ENCODE measurements around the gene MSH3.

Gene MSH3

GRCh38 chr5:80799041-80799440 is 144.6 kb downstream of the MSH3 start:
- DNase-seq: no peak
- H3K36me3 Mint-ChIP-seq (ENCODE audit: low read depth): peaks cover 46% of the 10 kb centered on the region
- TF ChIP-seq CTCF (IDR thresholded peaks at IDR 0.05): no peak
- no peaks in the 10 kb centered on the region for H3K27me3 Mint-ChIP-seq (ENCODE audit: low read depth, poor library complexity)
- H3K4me1 Mint-ChIP-seq: no peaks in the 10 kb centered on the region
- peaks cover 16% of the 10 kb centered on the region for H3K9me3 Mint-ChIP-seq
- H3K4me3 Mint-ChIP-seq: no peak overlapping the region
- H3K27ac Mint-ChIP-seq: no peak overlapping the region

- Mint-ChIP-seq H3K27me3 (ENCODE audit: low read depth, poor library complexity) (no peaks in the 10 kb centered on the region), H3K4me3 (no peak overlapping the region), H3K36me3 (ENCODE audit: low read depth) (peaks cover 51% of the 10 kb centered on the region), H3K9me3 (peaks cover 18% of the 10 kb centered on the region), H3K4me1 (no peaks in the 10 kb centered on the region), H3K27ac (no peak overlapping the region)
- DNase-seq: no peak
- no peak for TF ChIP-seq CTCF (IDR thresholded peaks at IDR 0.05)
Measured at GRCh38 chr5:80799573-80799972, 145.1 kb downstream of the MSH3 start.

GRCh38 chr5:80804332-80804731 is 149.9 kb downstream of the MSH3 start:
- no peak for TF ChIP-seq CTCF (IDR thresholded peaks at IDR 0.05)
- Mint-ChIP-seq H3K4me1 (no peaks in the 10 kb centered on the region), H3K4me3 (no peak overlapping the region), H3K36me3 (ENCODE audit: low read depth) (peaks cover 52% of the 10 kb centered on the region), H3K27ac (no peak overlapping the region), H3K9me3 (peaks cover 18% of the 10 kb centered on the region), H3K27me3 (ENCODE audit: low read depth, poor library complexity) (no peaks in the 10 kb centered on the region)
- no peak for DNase-seq

- Mint-ChIP-seq H3K27ac (no peak overlapping the region), H3K4me1 (no peaks in the 10 kb centered on the region), H3K4me3 (no peak overlapping the region), H3K27me3 (ENCODE audit: low read depth, poor library complexity) (no peaks in the 10 kb centered on the region), H3K36me3 (ENCODE audit: low read depth) (peaks cover 52% of the 10 kb centered on the region), H3K9me3 (peaks cover 18% of the 10 kb centered on the region)
- DNase-seq: no peak
- no peak for TF ChIP-seq CTCF (IDR thresholded peaks at IDR 0.05)
Measured at GRCh38 chr5:80805038-80805437, 150.6 kb downstream of the MSH3 start.

GRCh38 chr5:80806929-80807328 is 152.5 kb downstream of the MSH3 start:
- Mint-ChIP-seq H3K36me3 (ENCODE audit: low read depth) (peaks cover 36% of the 10 kb centered on the region), H3K4me3 (no peak overlapping the region), H3K4me1 (no peaks in the 10 kb centered on the region), H3K9me3 (peaks cover 18% of the 10 kb centered on the region), H3K27ac (no peak overlapping the region), H3K27me3 (ENCODE audit: low read depth, poor library complexity) (no peaks in the 10 kb centered on the region)
- TF ChIP-seq CTCF (IDR thresholded peaks at IDR 0.05): no peak
- DNase-seq: no peak

- no peak for TF ChIP-seq CTCF (IDR thresholded peaks at IDR 0.05)
Measured at GRCh38 chr5:80809451-80809850, 155.0 kb downstream of the MSH3 start.

More at GRCh38 chr5:80809451-80809850, 155.0 kb downstream of the MSH3 start:
- Mint-ChIP-seq H3K36me3 (ENCODE audit: low read depth) (peaks cover 15% of the 10 kb centered on the region), H3K4me3 (no peak overlapping the region), H3K4me1 (no peaks in the 10 kb centered on the region), H3K27ac (no peak overlapping the region), H3K9me3 (no peaks in the 10 kb centered on the region), H3K27me3 (ENCODE audit: low read depth, poor library complexity) (no peaks in the 10 kb centered on the region)
- DNase-seq: no peak
